Ureter (tissue), 1 donor: ENCODE results near the gene E2F7. TPM values are rescaled to one million over a fixed set of nuclear protein-coding genes. Genes with fewer than 3 reads are reported as not detected.

Source experiments
- DNase-seq: peaks from one replicate; pipeline ENCODE4 v3.0.0-alpha.2; 2020; ENCODE audit warnings: low spot score
- total RNA-seq: library from RNA; stranded (reverse); gene quantifications from one replicate; pipeline ENCODE4 v1.2.4, GENCODE V29; 2023
- donor health status: DM: yes; HTN: yes; CAD: no.

Gene E2F7
- total RNA-seq, 1 donor from 2014 or later: 1.7 TPM

DNA sequence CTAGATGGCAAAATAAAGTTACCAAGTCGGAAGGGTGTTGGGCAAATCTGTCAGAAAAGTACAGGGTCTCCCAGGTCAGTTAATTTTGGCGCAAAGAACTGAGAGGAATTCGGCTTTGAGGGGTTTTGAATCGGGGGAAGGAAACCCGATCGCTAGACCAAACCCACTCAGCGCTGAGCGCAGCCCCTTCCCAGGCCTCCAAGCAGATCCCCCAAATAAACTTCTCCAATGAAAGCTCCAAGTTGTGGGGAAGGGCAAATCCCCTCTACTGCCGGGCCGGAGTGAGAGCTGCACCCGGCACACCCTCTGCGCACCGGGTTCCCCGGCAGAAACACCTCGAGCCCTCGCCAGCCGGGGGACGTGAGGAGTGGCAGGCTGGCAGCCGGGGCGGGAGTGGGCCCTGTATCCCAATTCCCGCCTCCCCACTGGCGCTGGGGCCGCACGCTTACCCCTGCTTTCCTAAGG, 441 bp downstream of the E2F7 start:
- no peak for DNase-seq

DNA sequence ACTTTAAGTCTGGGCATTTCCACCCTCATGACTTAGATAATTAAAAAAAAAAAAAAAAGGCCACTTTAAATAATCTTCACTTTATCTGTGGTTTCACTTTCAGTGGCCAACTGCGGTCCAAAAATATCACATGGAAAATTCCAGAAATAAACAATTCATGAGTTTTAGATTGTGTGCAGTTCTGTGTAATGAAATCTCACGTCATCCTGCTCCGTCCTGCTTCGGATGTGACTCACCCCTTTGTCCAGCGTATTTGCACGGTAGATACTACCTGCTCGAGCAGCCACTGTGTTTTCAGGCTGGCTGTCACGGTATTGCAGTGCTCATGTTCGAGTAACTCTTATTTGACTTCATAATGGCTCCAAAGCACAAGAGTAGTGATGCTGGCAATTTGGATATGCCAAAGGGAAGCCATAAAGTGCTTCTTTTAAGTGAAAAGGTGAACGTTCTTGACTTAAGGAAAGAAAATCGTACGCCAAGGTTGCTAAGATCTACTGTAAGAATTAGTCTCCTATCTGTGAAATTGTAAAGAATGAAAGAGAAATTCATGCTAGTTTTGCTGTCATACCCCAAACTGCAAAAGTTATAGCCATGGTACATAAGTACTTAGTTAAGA, 2.4 kb downstream of the E2F7 start:
- no peak for DNase-seq

DNA sequence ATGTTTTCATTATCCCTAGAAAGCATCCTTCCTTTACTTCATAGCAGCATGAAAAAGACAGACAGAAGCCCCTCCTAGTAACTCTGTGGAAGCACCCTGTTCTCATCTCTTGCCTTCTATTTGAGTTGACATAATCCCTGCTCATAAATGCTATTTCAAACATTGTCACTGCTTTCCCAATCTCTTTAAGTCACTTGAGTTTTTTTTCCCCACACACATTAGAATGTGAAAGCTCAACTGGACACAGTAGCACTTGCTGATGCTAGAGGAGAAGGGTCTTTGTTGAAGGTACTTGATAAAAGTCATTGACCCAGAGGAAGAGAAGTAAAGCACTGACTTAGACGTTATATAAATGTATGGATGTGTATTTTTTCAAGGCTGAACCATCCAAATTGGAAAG, 3.0 kb downstream of the E2F7 start:
- DNase-seq: no peak

GRCh38 chr12:77060883-77061240, 4.5 kb downstream of the E2F7 start:
- DNase-seq: no peak

- no peak for DNase-seq
These were observed 5.1 kb downstream of the E2F7 start for GRCh38 chr12:77060136-77060882.

- DNase-seq: no peak
These were observed 6.6 kb downstream of the E2F7 start for GRCh38 chr12:77058740-77059139.

DNA sequence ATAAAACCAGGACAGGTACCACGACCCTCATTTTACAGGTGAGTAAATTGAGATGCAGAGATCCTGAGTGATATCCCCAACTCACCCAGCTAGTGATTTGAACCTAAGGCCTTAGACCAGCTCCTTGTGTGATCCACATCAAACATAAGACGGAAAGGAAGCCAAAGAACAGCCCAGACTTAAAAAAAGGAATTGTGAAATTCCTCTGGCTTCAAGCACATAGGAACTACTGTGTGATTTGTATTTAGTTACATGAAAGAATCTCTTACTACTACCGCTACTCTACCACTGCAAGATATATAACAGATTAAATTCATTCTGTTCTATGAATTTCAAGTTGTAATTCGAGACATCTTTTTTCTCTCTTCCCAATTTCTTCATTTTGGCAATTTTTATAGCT, 10.5 kb downstream of the E2F7 start:
- DNase-seq: no peak

GRCh38 chr12:77053259-77053658, 12.1 kb downstream of the E2F7 start:
- DNase-seq: no peak

GRCh38 chr12:77049767-77050353, 15.5 kb downstream of the E2F7 start:
- no peak for DNase-seq

- DNase-seq: no peak
These were observed 17.8 kb downstream of the E2F7 start for GRCh38 chr12:77047341-77048109.

GRCh38 chr12:77046468-77046867, 18.9 kb downstream of the E2F7 start:
- DNase-seq: no peak

- no peak for DNase-seq
These were observed 20.2 kb downstream of the E2F7 start for GRCh38 chr12:77045183-77045582.

DNA sequence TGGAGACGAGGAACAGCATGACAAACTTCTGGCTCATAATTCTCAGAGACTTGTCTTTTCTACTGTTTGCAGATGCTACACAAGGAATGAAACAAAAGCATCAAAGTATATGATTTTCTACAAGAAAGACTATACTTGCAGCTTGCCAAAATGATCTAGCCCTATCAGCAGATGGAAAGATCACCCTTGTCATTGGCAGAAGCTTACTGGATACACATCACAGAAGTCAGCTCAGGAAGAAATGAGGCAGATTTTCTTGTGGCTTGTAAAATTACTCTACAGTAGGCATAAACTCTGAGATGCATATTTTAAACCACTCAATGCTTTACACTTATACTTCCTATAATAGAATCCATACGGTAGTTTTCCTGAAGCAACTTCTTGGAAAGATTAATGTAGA, 20.6 kb downstream of the E2F7 start:
- no peak for DNase-seq

- no peak for DNase-seq
These were observed 22.5 kb downstream of the E2F7 start for GRCh38 chr12:77042833-77043232.

- DNase-seq: no peak
These were observed 25.1 kb downstream of the E2F7 start for GRCh38 chr12:77040231-77040630.

GRCh38 chr12:77035226-77035625, 30.1 kb downstream of the E2F7 start:
- DNase-seq: no peak

GRCh38 chr12:77033658-77034536, 31.5 kb downstream of the E2F7 start:
- DNase-seq: no peak

DNA sequence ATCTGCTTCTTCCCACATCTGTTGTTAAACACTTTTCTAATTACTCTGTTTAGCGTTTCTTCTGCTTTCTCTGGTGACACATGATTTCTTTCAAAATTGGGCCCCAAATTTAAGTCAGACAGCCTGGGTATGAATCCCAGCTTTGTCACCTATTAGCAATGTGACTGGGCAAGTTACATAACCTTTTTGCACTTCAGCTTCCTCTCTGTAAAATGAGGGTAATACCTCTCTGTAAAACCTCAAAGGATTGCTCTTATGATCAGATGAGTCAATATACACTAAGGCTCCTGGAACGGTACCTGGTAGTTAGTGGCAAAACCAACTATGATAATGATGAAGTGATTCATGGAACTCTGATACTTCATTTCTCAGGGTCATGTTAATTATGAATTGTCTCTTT, 33.0 kb downstream of the E2F7 start:
- no peak for DNase-seq

DNA sequence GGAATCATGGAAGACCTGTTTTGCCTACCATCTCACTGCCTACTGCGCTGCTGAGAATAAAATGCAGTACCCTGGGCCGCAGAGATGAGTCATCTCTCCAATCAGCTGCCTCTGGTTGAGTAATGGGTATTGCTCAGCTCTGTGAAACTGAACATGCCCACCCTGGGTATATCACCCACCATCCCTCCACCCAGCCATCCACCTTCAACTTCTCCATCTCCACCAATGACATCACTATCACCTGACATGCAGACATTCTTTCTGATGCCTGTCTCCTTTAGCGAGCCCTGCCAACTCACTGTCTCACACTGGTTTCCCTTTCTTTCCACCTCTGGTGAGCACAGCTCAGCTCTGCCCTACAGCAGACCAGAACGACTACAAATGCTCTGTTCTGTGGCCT, 33.6 kb downstream of the E2F7 start:
- DNase-seq: no peak

- no peak for DNase-seq
These were observed 39.5 kb downstream of the E2F7 start for GRCh38 chr12:77025782-77026314.

DNA sequence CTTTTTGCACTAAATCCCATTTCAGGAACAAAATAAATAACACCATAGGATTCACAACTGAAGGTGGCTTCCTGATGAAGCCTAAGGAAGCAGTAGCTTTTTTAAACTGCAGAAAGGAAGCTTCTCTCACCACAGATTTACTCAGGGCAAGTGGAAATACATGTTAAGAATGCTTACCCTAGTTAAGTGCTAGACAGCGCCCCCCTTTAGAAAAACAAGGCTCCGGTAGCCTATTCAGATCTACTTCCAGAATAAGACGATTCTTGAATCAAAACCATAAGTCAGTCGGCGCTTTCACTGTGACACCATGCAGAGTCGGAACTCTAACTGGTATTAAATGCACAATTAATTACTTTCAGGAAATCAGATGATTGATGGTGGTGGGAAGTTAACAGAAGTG, 41.9 kb downstream of the E2F7 start:
- DNase-seq: no peak
